CD4-positive, alpha-beta T cell treated with Interleukin-6 for 4 hours (primary cell): ENCODE results near the gene KRAS.
A peak's percentile ranks its signal among the peaks of the same experiment; 100 is the strongest.

Experiments used
- DNase-seq: peaks from one replicate; pipeline ENCODE4 v3.0.0-alpha.2; 2020; ENCODE audit warnings: mixed read lengths

KRAS gene

GRCh38 chr12:25254271-25254880 lies 3.6 kb upstream of the KRAS start:
- no peak for DNase-seq

- no peak for DNase-seq
Observed at GRCh38 chr12:25253371-25254068, 2.8 kb upstream of the KRAS start.

GRCh38 chr12:25252946-25253345 lies 2.2 kb upstream of the KRAS start:
- DNase-seq, result no peak

GRCh38 chr12:25251769-25252168 lies 1.0 kb upstream of the KRAS start:
- no peak for DNase-seq

DNA sequence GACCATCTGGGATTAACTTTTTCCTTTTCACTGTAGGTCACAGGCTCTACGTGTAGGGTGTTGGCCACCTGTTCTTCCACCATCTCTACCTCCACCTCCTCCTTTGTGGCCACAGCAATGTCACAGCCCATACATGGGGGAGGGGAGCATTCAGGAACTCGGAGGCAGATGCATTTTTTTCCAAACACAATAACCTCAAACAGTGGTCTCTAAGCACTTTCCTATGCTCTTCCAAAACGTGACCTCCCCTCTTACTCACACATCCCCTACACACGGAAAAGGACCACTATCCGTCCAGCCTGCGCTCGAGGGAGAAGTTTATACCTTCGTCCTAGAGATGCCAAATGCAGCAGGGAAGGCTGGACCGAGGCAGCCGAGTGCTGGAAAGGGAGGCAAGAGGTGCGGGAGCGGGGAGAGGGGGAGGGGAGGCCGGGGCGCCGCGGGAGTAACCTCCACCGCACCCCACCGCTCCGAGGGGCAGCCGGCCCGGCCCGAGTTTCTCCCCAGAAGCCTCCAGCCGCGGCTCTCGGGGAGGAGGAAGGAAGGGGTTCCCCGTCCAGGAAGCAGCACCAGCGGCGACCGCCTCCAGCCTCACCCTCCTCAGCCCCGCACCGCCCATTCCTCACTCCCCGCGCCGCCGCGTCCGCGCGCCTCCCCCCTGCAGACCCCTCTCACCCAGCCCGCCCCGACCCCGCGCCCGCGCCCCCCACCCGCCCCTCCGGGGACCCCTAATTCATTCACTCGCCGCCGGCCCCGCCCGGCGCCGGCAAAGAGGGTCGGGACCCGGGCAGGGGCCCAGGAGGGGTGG lies 594 bp downstream of the KRAS start:
- DNase-seq, result peak; percentile 58

DNA sequence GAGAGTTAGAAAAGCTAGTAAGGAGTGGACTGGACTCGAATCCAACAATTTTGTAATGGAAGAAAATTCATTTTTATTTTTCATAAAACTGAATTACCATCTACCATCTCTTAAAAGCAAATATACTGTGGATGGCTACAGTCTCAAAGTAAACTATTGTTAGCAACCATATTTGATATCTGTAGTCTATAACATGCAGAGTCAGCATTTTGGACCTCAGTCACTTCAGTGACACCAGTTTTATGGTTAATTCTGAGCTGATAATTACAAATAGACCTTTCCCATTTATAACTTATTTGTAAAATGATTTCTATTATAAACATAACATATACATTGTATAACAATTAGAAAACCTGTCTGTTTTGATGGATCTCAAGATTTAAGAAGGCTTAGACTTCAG lies 2.0 kb downstream of the KRAS start:
- DNase-seq, result no peak

DNA sequence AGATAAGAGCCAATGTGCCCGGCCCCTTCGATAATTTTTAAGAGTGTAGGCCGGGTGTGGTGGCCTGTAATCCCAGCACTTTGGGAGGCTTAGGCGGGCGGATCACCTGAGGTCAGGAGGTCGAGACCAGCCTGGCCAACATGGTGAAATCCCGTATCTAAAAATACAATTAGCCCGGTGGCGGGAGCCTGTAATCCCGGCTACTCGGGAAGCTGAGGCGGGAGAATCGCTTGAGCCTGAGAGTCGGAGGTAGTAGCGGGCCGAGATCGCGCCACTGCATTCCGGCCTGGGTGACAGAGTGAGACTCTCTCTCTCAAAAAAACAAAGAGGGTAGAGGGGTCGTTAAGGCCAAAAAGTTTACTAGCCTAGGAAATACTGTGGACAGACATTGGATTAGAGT lies 2.6 kb downstream of the KRAS start:
- no peak for DNase-seq

GRCh38 chr12:25245491-25245890 lies 5.2 kb downstream of the KRAS start:
- no peak for DNase-seq

DNA sequence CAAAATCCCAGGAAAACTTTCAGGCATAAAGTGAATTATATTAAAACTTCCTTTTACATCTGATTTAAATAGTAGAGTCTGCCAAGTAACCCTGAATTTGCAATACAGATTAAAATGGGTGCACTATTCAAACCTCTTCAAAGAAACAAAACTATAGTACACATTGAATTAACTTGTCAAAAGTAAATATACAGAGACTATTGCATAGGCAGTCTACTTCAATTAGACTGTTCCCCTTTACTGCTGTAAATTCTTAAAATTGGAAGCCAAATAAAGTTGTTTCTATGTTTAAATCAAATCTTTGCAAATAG lies 7.1 kb downstream of the KRAS start:
- no peak for DNase-seq

DNA sequence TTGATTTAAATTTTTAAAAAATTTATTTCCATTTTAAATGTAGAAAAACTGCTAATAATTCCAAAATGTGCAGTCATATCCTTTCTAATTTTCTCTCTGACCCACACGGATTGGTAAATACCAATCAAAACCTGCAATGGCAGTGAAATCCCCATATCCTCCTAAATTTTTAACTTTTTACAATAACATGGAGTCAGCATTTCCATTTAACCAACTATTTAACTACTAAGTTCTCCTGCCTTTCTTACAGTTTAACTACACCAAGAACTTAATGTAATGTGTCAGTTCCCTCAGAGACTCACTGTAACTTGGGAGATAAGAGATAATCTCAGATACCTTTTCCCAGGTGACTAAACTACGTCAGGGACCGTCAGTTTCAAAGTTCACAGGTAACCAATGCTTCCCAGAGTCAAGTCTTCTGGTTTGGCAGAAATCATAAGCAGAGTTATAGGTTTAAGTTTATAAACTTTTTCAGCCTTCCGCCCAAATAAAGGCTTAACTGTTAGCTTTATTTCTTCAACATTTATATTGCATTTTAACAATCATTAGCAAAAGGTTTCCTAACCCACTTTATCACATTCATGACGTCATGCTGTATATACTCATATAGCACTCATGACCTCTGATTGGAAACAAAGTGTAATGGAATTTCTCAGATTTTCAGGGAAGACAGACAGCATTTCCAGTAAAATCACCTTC lies 7.6 kb downstream of the KRAS start:
- no peak for DNase-seq

DNA sequence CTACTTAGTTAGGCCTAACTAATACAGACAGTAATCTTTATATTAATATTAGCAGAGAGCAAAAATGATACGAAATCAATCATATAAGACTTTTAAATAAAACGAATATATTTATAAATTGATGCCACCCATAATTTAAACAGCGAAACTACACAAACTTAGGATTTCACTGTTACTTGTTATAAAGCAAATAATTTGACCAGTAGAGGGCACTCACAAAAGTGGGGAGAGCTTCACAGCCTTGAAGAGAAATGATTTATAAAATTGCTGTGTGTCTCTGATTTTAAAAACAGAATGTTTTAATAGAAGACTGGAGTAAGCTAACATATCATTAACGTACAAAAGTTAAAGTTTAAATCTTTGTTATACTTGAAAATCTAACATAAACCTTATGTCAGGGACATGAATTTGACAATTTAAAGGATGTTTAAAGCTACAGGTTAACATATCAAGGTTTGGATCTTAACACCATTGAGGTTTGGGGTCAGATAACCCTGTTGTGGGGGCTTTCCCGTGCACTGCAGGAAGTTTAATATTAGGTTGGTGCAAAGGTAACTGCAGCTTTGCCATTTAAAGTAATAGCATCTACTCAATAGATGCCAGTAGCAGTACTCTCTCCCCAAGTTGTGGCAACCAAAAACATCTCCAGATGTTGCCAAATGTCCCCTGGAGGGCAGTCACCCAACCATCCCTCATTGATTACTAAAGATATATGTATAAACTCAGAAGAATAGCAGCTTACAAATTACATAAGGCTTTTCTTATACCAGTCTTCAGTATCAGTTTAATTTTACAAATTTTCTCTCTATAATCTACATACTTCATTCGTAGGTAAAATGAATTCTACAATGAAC lies 9.3 kb downstream of the KRAS start:
- peak; percentile 24 for DNase-seq

DNA sequence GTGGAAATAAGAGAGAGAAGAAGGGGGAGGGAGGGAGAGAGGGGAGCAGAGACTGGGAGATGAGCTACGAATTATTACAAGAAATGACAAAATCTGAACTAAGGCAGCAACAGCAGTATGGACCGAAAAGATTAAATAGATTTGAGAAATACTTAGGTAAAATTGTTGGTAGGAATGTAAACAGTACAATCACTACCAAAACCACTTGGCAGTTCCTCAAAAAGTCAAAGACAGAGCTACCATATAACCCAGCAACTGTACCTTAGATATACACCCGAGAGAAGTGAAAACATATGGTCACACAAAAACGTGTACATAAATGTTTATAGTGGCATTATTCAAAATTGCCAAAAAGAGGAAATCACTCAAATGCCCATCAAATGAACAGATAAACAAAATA lies 14.1 kb downstream of the KRAS start:
- no peak for DNase-seq

DNA sequence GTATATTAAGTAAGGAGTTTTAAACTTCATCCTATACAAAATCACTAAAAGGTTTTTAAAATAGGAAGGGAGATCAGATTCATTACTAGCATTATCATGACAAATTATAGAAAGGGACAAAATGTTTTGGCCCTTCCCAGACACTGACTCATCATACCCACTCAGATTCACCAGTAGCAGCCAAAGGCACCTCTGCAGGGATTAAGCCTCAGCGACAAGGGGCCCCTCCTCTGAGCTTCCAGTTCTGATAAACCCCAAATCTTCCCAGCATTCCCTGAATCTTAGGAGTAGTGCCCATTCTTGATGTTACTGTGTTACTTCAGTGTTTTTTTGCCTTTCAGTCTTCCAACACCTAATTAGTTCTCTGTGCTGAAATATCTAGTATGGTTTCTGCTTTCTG lies 14.5 kb downstream of the KRAS start:
- no peak for DNase-seq

DNA sequence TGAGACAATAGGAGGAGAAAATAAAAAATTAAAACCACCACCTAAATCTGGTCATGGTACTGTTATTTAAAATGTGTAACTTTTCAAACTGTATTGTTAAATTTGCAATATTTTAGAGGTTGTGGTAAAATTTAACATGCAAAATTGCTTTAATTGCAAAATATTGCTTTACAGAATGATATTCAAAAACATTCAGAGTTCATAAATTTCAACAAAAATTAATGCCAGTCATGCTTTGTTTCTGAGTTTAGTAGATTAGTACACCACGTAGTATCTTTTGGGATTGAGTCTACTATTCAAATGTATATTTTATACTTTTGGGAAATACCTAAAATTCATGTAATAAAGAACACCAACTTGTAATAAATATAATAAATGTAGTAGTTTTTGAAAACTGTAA lies 37.4 kb downstream of the KRAS start:
- no peak for DNase-seq

DNA sequence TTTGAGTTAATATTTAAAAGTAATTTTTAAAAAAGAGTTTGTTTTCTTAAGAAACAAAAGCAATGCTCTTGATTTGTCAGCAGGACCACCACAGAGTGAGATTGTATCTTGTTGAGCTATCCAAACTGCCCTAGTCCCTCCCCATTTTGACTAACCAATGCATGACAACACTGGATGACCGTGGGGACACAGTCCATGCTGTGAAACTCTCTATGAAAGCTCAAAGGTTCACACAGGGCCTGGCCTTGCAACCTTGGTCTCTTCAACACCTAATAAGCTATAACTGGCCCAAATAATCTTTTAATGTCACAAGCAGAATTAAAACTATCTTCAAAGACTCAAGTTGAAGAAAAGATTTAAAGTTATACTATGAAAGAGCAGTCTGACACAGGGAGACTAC lies 42.2 kb downstream of the KRAS start:
- no peak for DNase-seq

GRCh38 chr12:25207846-25208245 lies 42.9 kb downstream of the KRAS start:
- DNase-seq, result no peak

- DNase-seq, result no peak
Observed at GRCh38 chr12:25207411-25207810, 43.3 kb downstream of the KRAS start.

- no peak for DNase-seq
Observed at GRCh38 chr12:25202137-25202536, 48.6 kb downstream of the KRAS start.

GRCh38 chr12:25200703-25201102 lies 50.0 kb downstream of the KRAS start:
- DNase-seq, result no peak

DNA sequence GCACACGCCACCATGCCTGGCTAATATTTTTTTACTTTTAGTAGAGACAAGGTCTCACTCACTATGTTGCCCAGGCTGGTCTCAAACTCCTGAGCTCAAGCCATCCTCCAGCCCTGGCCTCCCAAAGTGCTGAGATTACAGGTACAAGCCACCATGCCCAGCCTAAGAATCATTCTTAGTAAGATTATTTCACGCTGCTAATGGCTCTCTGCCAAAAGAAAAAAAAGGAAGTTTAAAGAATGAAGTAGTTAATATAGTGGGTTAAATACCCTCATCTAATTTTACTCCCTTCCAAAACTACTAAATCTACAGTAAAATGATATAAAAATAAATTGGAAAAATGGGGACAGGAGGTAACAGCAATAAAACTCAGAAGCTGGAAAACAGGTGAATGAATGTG lies 53.1 kb downstream of the KRAS start:
- DNase-seq, result no peak

DNA sequence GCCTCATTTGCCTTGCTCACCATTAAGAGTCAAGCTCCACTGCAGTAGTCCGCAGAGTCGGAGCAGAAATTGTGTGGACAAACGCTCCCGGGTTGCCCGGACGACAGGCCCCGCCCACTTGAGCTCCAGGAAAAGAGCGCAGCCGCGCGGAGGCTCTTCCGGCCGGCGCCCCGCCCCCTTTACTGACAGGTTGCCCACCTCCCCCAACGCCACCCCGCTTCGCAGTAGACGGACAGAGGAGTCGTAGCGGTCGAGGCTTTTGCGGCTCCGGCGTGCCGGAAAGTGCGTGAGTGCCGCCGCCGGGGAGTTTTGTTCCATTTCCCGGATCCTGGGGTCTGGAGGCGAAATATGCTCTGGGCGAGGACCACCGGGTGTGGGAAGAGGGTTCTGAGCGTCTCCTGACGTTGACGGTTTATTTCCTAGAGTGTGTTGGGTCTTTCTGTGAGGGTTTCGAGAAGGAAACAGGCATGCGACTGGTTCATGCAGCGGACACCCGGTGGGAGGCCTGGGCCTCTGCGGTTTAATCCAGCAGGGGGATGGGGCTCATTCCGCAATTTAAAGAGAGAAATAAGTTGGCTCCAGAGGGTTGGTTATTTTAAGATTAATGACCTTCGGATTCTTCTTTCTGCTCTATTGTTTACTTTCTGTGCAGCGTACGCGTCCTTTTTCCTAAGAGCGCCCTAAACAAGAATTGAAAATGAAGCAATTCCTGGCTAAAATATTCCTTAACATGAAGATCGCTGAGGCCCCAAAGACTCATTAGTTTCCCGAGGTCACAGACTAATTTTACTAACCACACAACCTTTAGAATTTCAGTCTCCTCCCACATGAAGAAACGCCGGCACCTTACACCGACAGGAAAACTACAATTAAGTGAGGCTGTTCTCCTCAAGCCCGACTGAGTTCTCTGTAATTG lies 55.4 kb downstream of the KRAS start, which contains the start of the genes DNAI7 and ETFRF1:
TSS of gene DNAI7 (minus strand) at position 105 of the 916 bp plus-strand sequence. CDS start at position 23, 82 bp downstream.
TSS of gene ETFRF1 (plus strand) at position 182 of the 916 bp plus-strand sequence. CDS start 8,720 bp downstream, outside the sequence.
- peak; percentile 97 for DNase-seq
